GM21390 (cell line): Measurements from ENCODE around the gene SPIRE2.
"Not testable (repeated sequence)": the region's sequence is repeated elsewhere in the genome, so short reads cannot be mapped to it uniquely, and the experiment has no call there.

Experiments
- ATAC-seq: cut with Tn5 transposase; IDR thresholded peaks from one replicate; pipeline ENCODE4 v1.9.1; 2021; ENCODE audit not compliant: unreplicated experiment

SPIRE2 gene, protein sequence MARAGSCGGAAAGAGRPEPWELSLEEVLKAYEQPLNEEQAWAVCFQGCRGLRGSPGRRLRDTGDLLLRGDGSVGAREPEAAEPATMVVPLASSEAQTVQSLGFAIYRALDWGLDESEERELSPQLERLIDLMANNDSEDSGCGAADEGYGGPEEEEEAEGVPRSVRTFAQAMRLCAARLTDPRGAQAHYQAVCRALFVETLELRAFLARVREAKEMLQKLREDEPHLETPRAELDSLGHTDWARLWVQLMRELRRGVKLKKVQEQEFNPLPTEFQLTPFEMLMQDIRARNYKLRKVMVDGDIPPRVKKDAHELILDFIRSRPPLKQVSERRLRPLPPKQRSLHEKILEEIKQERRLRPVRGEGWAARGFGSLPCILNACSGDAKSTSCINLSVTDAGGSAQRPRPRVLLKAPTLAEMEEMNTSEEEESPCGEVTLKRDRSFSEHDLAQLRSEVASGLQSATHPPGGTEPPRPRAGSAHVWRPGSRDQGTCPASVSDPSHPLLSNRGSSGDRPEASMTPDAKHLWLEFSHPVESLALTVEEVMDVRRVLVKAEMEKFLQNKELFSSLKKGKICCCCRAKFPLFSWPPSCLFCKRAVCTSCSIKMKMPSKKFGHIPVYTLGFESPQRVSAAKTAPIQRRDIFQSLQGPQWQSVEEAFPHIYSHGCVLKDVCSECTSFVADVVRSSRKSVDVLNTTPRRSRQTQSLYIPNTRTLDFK

DNA sequence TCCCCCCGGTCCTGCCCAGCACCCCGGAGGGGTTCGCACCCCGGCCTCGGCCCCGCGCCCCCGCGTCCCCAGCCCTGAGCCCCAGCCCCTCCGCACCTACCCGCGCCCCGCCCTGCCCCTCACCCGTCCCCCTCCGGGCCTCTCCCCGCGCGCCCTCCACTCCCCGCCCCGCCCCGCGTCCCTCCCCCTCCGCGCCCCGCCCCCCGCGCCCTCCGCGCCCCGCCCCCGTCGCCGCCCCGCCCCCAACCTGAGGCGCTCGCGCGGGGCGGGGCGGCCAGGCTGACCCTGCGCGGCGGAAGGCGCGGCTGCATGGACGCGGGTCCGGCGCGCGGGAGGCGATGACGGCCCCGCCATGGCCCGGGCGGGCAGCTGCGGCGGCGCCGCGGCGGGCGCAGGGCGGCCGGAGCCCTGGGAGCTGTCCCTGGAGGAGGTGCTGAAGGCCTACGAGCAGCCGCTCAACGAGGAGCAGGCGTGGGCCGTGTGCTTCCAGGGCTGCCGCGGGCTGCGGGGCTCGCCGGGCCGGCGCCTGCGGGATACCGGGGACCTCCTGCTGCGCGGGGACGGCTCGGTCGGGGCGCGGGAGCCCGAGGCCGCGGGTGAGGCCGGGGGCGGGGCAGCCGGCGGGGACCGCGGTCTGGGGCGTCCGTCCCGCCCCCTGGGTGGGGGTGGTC is at the start of gene SPIRE2:
Gene SPIRE2 (plus strand): TSS at position 277 of the 671 bp plus-strand sequence. CDS start 76 bp downstream, at position 353.
- no peak for ATAC-seq

DNA sequence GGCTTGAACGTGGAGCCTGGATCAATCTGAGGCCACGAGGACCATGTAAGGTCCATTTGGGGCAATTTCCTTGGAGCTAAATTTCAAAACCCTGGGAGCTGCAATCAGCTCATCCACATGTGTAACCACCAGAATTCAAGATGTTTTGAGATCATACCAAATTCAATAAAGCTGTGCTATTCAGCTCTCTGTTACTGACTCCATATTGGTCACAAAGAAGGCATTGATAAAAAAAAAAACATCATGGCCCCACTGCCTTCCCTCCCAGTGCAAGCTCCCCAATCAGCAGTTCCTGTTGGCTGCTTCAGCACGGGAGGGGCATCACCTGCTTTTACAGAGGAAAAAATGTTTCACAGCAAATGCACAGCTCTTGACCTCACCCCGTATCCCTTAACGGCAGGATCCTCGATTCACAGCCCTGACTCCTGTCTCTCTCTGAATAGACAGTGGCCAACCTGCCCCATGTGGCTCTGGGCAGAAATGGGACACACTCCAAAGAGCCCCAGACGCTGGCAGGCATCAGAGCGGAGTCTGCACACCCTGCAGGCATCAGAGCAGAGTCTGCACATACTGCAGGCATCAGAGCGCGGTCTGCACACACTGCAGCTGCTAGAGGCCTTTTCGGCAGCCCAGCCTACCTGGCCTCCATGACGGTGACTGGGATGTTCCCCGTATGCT is 48.9 kb upstream of the SPIRE2 start:
- ATAC-seq: no peak

DNA sequence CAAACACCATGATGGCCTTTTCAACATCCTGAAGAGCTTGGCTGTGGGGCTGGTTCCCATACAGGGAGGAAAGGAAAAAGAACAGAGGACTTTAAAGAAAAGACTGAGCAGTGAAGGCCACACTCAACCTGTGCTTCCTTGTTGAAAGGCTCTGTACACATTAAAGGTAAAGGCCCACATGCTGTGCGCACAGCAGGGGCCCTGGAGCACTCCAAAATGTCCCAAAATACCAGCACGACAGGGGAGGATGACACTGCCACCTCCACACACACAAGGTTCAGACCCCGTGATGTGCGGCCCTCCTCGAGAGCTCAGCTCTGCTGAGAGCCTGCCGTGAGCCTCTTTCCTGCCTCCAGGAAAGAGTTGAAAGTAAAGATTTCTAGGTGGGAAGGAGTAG is 48.4 kb upstream of the SPIRE2 start:
- ATAC-seq: no peak

DNA sequence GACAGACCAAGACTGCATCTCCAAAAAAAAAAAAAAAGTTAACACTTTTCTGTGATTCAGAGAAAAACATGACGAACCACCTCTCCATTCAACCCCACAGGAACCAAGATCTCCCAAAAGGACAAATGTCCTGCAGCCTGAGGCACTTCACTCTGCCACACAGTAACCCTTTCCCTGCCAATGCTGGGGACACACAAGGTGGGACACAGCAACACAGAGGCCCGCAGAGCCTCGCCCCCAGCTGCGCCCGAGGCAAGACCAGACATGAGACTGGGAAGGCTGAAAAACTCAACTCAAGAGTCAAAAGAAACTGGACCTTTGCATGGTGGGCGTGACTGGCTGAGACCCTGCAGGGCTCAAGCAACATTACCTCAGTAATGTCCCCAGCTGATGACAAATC is 45.8 kb upstream of the SPIRE2 start:
- no peak for ATAC-seq

DNA sequence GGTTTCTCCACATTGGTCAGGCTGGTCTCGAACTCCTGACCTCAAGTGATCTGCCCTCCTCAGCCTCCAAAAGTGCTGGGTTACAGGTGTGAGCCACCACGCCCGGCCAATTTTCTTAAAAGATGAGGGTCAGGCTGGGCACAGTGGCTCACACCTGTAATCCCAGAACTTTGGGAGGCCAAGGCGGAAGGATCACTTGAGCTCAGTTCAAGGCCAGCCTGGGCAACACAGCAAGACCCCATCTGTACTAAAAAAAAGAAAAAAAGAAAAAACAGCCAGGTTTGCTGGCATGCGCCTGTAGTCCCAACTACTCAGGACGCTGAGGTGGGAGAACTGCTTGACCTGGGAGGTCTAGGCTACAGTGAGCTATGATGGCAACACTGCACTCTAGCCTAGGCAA is 44.3 kb upstream of the SPIRE2 start:
- not testable (repeated sequence) for ATAC-seq

DNA sequence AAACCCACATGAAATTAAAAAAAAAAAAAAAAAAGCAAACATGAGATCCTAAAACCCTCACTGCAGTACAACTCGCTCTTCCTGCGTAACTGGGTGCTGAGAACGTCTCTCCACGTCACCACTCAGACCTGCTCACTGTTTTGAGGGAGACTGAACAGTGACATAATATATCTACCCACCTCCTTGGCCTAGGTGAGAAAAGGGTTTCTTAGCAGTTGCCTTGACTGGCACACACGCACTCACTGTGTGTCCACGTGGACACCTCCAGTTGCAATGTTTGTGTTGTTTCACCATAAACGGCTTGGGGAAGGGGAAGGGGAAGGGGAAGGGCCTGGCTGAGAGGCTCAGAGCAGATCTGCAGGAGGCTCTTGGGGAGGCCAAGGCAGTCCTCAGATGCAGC is 43.9 kb upstream of the SPIRE2 start:
- ATAC-seq: no peak

DNA sequence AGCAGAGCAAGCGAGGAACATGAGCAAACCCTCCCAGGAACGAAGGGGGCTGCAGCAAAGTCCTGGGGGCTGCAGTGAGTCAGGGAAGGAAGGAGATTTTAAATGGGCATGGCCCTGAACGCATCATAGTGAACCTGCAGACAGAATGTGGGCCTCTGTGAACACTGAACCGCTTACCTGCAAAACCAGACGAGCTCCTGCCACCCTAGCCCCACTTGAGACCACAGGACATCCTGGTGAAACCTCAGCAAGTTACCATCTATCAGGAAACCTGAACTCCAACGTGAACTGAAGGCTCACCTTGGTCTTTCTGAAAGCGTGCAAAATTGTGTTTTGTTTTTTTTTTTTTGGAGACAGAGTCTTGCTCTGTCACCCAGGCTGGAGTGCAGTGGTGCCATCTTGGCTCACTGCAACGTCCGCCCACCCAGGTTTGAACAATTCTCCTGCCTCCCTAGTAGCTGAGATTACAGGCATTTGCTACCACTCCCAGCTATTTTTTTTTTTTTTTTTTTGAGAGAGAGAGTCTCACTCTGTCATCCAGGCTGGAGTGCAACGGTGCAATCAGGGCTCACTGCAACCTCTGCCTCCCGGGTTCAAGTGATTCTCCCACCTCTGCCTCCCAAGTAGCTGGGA is 42.6 kb upstream of the SPIRE2 start:
- no peak for ATAC-seq

DNA sequence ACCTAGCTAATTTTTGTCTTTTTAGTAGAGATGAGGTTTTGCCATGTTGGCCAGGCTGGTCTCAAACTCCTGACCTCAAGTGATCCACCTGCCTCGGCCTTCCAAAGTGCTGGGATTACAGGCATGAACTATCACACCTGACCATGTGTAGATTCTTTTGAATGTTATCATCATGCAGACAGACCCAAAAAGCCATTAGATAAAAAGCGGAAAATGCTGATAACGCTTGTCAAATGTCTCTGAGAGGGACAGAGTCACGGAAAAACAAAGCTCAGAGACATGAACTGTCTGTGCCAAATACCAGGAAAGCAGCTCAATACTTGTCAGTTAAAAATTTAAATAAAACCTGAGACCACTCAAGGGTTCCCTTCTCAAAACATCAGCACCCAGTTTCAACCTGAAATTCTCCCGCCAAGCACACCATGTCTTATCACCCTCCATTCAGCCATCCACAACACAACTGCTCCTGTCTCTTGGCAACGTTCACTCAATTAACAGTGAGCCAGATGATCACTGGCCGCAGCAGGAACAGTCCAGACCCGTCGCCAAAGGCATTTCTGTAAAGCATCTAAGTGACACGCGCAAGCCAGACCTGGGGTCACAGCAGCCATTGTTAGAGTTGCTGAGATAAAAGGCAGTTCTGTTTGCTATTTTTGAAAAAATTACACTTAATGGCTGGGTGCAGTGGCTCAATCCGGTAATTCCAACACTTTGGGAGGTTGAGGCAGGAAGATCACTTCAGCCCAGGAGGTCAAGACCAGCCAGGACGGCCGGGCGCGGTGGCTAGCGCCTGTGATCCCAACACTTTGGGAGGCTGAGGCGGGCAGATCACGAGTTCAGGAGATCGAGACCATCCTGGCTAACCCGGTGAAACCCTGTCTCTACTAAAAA is 41.6 kb upstream of the SPIRE2 start:
- ATAC-seq: no peak

DNA sequence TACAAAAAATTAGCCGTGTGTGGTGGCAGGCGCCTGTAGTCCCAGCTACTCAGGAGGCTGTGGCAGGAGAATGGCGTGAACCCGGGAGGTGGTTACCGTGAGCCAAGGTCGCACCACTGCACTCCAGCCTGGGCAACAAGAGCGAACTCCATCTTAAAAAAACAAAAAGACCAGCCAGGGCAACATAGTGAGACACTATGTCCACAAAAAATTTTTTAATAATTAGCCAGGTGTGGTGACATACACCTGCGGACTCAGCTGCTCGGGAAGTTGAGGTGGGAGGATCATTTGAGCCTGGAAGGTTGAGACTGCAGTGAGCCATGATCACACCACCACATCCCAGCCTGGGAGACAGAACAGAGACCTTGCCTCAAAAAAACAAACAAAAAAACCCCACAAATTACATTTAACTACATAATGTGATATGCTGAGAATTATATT is 40.9 kb upstream of the SPIRE2 start:
- no peak for ATAC-seq

DNA sequence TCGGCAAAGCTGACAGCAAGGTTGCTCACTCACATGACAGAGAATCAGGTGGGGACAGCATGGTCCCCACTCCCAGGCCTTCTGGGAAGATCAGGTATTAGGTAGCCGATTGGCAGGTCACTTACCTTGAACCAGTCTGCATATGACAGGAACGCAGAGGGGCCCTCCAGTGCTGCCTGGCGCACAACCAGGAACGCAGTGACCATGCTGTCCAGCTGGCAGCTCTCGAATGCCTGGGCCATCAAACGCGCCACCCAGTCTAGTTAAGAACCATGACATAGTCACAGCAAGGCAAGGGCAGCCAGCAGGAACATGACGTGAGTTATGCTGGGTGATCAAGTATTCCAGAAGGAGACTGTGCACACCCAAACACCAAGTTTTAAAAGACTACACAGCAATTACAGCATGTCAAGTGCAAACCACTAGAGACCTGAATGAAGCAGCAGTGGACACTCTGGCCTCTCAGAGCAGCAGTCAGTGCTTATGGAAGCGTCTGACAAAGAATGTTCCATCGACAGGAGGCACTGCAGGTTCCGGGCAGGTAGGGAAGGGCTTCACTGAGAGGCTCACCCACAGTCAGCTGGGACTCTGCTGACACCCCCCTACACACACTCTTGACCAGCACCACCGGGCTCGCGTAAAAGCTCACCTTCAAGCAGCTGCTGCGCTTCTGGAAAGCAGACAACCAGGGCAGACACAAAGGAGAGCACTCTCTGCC is 36.8 kb upstream of the SPIRE2 start:
- no peak for ATAC-seq

DNA sequence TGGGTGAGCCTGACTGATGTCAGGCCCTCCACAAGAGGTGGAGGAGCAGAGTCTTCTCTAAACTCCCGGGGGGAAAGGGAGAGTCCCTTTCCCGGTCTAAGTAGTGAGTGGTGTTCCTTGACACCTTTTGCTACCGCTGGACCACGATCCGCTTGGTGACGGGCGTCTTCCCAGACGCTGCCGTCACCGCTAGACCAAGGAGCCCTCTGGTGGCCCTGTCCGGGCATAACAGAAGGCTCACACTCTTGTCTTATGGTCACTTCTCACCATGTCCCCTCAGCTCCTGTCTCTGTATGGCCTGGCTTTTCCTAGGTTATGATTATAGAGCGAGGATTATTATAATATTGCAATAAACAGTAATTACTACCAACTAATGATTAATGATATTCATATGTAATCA is 35.2 kb upstream of the SPIRE2 start:
- not testable (repeated sequence) for ATAC-seq

DNA sequence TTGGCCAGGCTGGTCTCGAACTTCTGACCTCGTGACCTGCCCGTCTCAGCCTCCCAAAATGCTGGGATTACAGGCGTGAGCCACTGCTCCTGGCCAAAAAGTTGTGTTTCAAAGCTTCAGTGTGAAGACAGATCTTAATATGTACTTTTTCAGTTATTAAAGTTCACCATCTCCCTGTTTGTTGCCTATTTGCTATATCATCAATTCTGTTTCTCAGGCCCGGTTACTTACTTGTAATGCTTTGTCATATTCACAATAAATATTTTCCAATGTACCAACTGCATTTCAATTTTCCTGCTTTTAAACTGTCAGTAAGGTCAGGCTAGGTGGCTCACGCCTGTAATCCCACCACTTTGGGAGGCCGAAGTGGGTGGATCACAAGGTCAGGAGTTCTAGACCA is 34.3 kb upstream of the SPIRE2 start:
- ATAC-seq: no peak

DNA sequence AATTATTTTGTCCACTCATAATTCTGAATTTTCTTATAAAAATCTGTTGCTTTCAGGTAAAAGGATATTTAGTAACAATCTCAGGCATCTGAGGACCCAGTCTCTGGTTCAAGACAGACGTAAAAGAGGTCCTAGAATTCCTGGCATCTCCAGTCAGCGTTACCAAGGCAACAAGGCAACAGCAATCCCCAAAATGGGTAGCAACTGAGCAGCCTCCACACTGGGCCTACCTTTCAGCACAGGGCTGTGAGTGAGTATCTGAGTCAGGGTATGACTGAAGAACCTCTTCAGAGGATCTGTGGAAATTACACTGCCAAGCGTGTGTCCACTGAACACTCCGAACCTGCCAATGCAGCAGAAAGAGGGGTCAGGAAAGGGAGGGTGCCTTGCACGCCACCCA is 32.6 kb upstream of the SPIRE2 start:
- no peak for ATAC-seq

DNA sequence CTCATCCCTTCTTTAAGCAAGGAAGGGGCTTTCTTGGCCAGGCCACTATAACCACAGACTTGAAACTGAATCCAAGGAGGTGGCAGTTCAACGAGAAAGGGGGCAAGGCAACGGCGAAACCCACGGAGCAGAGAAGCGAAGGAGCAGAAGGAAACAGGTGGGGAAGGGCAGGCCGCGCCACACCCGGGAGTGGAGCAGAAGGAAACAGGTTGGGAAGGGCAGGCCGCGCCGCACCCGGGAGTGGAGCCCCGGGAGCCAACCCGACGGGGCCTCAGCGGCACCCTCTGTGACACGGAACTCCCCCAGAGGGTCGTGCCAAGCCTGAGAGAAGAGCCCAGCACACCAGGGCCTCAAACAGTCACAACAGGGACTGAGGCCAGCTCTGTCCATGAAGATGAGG is 32.2 kb upstream of the SPIRE2 start:
- no peak for ATAC-seq

DNA sequence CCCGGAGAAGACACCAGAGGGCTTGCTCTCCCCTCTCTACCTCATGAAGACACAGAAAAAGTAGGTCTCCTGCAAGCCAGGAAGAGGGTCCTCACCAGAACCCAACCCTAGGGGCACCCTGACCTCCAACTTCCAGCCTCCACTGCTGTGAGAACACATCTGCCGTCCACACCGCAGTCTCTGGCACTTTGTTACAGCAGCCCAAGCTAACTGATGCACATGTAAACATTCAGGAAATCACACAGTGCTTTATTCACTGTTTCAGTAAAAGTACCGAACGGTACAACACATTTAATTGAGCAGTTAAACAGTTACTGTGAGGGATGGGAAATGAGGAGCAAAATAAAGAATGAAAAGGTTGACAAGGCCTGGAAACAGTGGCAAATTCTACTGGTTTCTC is 30.1 kb upstream of the SPIRE2 start:
- no peak for ATAC-seq

DNA sequence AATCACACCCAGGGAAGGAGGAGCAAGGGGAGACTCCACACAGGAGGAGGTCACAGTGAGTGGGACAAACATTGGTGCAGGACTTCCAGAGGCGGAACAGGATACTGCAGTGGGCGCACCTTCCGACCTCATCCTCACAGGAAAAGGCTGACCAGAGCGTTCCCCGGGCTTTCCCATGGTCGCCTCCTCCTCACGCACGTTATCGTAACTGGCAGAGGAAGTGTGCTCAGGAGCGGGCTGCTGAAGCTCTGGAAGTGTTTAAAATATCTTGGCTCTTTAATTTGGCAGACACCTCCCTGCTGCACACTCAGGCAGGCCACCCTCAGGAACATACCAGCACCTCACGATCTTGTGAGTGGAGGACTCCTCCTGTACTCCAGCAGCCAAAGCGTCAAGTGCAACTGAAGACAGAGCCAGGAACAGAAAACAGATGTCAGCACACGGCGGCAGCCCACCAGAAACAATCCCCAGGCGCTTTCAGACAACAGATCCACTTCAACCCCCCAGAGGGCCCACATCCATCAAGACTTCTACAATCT is 29.4 kb upstream of the SPIRE2 start:
- no peak for ATAC-seq

DNA sequence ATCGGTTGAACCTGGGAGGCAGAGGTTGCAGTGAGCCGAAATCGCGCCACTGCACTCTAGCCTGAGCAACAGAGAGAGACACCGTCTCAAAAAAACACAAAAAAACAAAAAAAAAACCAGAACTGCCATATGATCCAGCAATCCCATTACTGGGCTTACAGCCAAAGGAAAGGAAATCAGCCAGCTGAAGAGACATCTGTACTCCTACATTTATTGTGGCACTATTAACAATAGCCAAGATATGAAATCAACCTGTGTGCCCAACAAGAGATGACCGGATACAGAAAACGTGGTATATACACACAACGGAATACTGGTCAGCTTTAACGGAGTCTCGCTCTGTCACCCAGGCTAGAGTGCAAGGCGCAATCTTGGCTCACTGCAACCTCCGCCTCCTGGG is 26.5 kb upstream of the SPIRE2 start:
- no peak for ATAC-seq

DNA sequence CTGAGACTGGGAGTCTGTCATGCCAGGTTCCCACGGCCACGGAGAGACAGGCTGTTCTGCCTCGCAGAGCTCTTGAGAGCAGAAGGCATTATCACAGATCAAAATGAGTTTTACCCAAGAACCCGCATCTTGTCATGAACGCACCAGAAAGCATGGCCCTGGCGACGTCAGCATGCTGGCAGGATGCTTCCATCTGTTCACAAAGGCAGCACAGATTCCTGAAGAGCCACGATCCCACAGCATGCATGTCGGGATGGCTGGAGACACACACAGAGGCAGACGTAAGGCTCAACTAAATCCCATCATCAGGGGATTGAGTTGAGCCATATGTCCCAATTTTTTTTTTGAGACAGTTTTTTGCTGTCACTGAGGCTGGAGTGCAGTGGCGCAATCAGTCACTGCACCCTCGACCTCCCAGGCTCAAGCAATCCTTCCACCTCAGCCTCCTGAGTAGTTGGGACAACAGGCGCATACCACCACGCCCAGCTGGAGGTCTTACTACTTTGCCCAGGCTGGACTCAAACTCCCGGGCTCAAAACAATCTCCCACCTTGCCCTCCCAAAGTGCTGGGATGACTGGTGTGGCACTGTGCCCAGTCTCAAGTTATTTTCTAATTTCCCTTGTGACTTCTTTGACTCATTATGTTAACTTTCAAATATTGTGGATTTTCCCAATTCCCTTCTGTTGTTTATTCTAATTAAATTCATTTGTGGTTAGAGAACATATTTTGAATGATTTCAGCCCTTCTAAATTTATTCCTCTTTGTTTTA is 23.0 kb upstream of the SPIRE2 start:
- ATAC-seq: no peak
